ENCODE results near the gene KCNG2.

KCNG2 gene

DNA sequence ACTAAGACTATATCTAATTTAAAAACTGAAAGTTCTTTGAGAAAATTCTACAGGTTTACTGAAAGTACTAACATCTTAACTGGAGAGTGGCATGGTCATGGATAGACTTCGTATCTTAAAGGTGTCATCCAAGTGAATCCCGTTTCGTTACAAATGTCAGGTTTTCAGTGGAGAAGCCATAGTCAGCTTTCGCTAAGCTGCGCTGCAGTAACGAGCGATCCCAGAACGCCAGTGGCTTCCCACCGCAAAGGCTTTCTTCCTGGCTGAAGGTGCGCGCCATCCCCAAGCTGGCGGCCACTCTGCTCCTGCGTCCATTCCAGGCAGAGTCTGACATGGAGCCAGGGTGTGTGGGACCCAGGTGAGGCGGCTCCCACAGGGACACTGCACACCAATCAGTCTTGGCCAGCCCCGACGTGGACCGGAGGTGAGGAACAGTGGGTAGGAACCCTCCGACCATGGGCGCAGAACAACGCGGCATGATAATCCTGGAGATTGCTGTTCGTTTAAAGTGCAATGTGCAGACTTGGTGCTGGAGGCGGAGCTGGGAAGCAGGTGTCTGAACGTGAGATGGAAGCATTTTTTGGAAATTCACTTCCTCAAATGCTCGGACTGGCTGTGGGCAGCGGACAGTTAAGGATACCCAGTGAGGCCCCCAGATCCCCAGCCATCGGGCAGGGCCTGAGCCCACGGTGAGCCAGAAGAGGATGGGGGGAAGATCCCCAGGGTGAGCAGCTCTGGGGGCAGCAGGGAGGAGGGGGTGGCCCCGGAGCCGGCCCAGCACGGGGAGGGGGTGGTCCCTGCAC, 27.8 kb upstream of the KCNG2 start:
- FAIRE-seq: no peak

GRCh38 chr18:79770501-79770815, 27.3 kb upstream of the KCNG2 start:
- no peak for FAIRE-seq

- no peak for FAIRE-seq
Observed at GRCh38 chr18:79770826-79771225, 26.9 kb upstream of the KCNG2 start.

GRCh38 chr18:79771446-79772107, 26.2 kb upstream of the KCNG2 start:
- FAIRE-seq: no peak

- FAIRE-seq: no peak
Observed at GRCh38 chr18:79772108-79772864, 25.5 kb upstream of the KCNG2 start.

- FAIRE-seq: no peak
Observed at GRCh38 chr18:79772865-79773696, 24.7 kb upstream of the KCNG2 start.

GRCh38 chr18:79774111-79774510, 23.6 kb upstream of the KCNG2 start:
- FAIRE-seq: no peak

- FAIRE-seq: no peak
Observed at GRCh38 chr18:79775441-79776221, 22.1 kb upstream of the KCNG2 start.

- no peak for FAIRE-seq
Observed at GRCh38 chr18:79776674-79777073, 21.1 kb upstream of the KCNG2 start.

DNA sequence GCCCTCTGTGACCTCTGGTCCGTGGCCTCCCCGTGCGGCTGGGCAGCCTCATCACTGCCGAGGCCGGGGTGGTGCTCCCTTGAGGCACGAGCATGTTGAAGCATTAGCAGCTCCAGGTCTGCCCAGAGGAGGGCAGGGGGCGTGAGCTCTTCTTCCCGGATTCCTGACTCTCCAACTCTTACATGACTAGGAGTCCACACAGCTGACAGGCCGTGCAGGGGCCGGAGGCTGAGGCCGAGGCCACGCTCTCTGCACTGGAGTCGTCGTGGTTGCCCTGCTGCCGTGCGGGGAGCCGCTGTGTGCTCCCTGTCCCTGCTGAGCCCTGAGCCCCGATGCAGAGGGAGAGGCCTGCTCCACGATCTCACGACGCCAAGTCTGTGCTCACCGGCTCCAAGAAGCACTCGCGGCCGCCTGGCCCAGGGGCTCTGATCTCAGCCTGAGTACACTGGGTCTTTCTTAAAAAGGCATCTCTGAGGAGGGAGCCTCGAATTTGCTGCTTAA, 19.4 kb upstream of the KCNG2 start:
- FAIRE-seq: no peak

DNA sequence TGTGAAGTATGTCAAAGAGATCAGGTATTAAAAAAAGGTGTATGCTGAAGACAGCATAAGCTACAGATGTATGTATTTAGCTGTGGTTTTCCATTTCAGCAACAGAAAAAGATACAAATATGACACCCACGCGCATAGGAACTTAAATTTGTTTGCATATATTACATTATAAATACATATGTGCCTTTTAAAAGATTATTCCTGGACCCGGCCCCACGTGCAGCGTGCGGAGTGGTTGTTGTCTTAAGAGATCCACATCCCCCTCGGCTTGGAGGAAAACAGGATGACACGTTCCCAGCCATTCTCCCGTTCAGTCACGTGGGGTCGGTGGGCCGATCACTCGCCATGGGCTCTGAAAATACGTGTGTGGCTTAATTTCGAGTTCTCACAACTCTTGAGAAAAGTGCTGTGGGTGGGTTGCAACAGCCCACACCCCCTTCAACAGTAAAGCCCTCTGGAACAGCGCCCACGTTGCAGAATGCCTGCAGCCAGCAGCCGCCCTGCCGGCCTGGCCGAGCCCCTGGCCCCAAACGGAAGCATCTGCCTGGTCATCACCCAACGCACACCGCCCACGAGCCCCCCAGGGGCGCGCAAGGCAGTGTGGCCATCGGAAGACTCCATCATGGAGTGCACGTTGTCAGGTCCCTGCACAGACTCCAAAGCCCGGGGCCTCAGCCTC, 18.6 kb upstream of the KCNG2 start:
- no peak for FAIRE-seq

- FAIRE-seq: no peak
Observed at GRCh38 chr18:79779700-79780190, 18.0 kb upstream of the KCNG2 start.

GRCh38 chr18:79780547-79780946, 17.2 kb upstream of the KCNG2 start:
- FAIRE-seq: no peak

DNA sequence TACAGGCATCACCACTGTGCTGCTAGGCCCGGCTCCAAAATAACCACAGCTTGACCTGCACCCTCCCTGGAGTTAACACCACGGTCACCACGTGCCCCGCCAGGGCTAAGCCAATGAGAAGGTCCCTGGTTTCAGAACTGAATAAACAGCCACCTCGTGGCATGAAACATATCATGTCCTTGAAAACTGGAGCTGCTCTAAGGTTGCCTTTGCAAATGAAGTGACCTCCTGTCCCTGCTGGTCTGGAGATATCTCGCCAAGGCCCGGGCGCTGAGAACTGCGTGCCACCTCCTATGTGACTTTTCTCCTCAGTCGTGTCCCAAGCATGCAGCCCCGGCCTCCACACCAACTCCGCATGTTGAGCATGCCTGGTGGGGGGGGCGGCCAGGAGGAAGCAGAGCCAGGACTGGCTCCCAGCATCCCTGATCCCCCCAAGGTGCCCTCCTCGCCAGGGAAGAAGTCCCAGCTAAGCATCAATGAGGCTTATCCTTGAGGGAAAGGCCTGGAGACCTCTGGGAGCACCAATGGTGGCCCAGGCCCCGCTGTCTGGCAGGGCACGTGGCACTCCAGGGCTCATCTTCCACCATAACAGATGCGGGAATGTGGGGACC, 16.3 kb upstream of the KCNG2 start:
- FAIRE-seq: no peak

DNA sequence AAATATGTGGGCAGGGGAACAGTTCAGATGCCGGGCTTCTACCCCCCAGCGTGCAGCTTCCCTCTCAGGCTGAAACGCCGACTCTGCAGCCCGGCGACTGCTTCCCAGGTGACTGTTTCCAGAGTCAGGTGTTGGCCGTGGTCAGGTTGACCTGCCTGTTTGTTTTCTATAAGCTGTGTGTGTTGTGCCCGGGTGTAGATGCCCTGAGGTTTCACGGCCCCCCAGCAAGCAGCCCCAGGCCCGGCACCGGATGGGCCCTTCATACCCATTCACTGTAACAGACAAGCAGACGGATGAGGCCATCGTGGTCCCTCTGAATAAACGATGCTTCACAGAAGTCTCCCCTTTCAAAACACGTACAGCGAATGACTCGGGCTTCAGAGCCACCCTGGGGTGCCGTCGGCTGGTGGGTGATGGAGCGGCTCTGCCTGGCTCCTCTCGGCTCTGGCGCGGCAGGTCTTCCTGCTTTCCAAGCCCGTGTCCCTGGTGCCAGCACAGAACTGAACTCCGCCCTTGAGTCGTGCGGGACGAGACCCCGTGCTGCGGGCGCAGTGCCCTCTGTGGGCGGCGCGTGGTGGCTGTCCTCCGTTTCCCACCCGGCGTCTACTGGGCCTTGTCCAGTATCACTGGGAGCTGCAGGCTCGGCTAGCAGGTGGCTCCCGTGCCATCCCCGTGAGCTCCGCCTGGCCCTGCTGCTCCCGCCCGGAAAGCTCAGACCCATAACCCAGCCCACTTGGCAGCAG, 15.0 kb upstream of the KCNG2 start:
- no peak for FAIRE-seq

- no peak for FAIRE-seq
Observed at GRCh38 chr18:79784071-79784913, 13.4 kb upstream of the KCNG2 start.

DNA sequence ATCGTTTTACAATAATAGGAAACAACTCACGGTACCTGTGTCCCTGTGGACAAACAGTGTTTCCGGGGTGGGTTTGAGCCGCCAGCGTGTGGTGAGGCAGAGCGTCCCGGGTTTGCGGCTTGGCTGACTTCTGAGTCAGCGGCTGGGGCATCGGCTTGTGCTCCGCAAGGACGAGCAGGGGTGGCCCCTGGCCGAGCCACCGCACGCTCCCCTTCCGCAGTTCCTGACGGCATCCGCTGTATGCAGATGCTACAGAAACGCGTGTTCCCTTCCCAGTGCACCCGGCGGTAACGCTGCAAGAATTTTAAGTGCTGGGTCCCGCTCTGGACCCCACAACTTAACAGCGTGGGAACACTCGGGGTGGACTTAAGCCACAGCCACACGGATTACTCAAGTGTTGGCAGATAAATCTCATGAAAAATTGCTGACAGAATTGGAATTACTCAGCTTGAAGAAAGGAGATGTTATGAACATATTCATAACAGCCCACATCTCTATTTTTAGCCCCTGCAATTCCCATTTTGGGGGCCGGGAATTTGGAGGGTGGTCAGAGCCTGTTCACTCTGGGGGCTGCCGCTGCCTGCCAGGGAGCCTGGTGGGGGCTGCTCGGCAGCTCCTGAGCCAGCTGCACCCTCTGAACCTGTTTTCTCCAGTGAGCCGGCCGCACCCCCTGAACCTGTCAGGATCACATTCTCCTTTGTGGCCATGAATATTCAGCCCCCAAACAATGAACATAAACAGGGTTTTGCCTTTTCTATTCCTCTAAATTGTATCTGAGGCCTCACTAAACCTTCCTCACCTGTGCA, 12.6 kb upstream of the KCNG2 start:
- FAIRE-seq: no peak

DNA sequence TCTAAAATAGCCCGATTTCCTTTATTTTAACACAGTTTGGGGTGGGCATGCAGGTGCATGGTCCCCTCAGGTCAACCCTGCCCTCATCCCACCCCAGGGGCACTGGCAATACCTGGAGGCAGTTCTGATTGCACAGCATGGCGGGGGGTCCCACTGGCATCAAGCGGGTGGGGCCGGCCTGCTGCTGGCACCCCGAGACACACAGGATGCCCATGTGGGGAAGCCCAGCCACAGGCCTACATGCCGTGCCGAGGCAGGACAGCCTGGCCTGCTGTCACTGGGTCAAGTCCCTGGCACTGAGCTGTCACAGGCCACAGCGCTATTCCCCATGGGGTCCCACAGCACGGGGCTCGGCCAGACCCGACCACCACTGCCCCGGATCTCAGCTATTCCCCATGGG, 11.9 kb upstream of the KCNG2 start:
- no peak for FAIRE-seq

All from G401.6 (cell line).